Activated T-cell treated with anti-CD3 and anti-CD28 coated beads, Interleukin-2, amount 50 U/mL, for 72 hours (primary cell): ENCODE data around the gene GPR83. TPM values are rescaled to one million over a fixed set of nuclear protein-coding genes. Genes with fewer than 3 reads are reported as not detected.
"Not testable (repeated sequence)": the region's sequence is repeated elsewhere in the genome, so short reads cannot be mapped to it uniquely, and the experiment has no call there.

ENCODE experiments used
- ATAC-seq, 2 donors: fragments of 150-1000 bp; cut with Tn5 transposase; replicated peaks in 1 of 2; 2 replicates each; pipeline ENCODE4 v1.10.0; 2021; ENCODE audit warnings: moderate library complexity in 2 of 2, mild to moderate bottlenecking in 1 of 2
- DNase-seq, 2 donors: peaks; one replicate each; pipeline ENCODE4 v3.0.0; 2021 to 2022; ENCODE audit warnings: mixed read lengths in 1 of 2
- H3K27ac Mint-ChIP-seq: one replicate; pipeline ENCODE4 v1.8.0; 2022; ENCODE audit warnings: mild to moderate bottlenecking, moderate library complexity, mixed read lengths
- H3K27me3 Mint-ChIP-seq: one replicate; pipeline ENCODE4 v1.8.0; 2022; ENCODE audit warnings: low read depth, mixed read lengths
- H3K36me3 Mint-ChIP-seq, 2 donors: one replicate each; pipeline ENCODE4 v1.8.0; 2022; ENCODE audit warnings: mixed read lengths in 2 of 2, mild to moderate bottlenecking in 1 of 2; ENCODE audit not compliant: insufficient read depth in 2 of 2
- H3K4me1 Mint-ChIP-seq: one replicate; pipeline ENCODE4 v1.8.0; 2022; ENCODE audit warnings: low read depth, mixed read lengths
- H3K4me3 Mint-ChIP-seq, 2 donors: one replicate each; pipeline ENCODE4 v1.8.0; 2022; ENCODE audit warnings: mild to moderate bottlenecking in 2 of 2, mixed read lengths in 2 of 2, moderate library complexity in 2 of 2
- H3K9me3 Mint-ChIP-seq, 2 donors: one replicate each; pipeline ENCODE4 v1.8.0; 2022; ENCODE audit warnings: mixed read lengths in 2 of 2
- total RNA-seq, 2 donors: library from RNA; stranded (reverse); gene quantifications; one replicate each; pipeline ENCODE4 v1.2.3, GENCODE V29; 2022

The GPR83 gene
- total RNA-seq, 2 donors from 2014 or later, result 0.12 to 0.19 TPM

DNA sequence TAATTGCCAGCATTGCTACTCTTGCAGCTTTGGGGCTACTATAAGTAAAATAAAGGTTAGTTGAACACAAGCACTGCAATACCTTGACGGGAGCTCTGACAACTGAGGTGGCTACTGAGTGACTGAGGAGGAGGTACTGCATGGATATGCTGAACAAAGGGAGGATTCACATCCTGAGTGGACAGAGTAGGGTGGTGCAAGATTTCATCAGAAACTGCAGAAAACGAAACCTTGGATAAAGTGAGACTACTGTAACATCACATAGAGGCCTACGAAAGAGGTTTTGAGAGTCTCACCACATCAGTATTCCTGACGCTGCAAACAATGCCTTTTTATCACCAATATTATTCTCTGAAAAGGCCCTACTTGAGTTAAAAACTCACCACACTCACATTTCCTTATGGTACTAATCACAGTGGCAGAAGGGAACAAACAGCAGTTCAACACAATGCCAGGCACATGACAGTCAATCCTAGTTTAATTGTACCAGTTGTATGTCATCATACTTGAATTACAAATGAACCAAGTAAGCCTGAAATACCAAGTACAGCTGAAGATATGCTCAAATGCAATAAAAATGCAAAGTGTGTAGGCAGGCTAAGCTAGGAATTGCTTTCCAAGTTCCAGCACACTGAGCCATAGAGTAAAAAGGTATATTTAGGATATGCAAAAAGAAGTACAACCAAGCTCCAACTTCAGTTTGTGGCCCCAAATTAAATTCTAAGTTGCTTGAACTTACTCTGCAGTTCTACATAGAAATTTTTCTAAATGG, 4.0 kb upstream of the GPR83 start:
- Mint-ChIP-seq H3K9me3 (peaks cover 19 to 22% of the 10 kb centered on the region in 2 donors), H3K27ac (no peak overlapping the region), H3K36me3 (peaks cover 17 to 21% of the 10 kb centered on the region in 2 donors), H3K4me3 (no peak overlapping the region), H3K27me3 (peaks cover 20% of the 10 kb centered on the region), H3K4me1 (peaks cover 8% of the 10 kb centered on the region)
- DNase-seq (no peak), ATAC-seq (no peak)

DNA sequence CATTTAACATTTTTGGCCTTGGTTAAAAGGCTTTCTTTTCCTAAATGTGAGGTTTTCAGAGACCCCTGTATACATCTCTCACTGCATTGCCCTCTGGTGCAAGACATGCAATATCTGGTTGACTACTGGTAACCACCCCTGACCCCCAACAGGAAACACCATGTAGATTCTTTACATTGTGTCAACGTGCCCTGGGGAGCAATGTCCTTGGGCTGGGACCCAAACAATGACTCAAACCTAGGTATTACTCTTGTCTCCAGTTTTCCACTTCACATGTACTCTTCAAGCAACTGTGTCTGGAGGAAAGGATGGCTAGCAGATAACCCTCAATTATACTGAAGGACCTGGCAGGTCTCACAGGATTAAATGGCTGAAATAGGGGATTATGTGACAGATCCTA, 1.1 kb upstream of the GPR83 start:
- H3K27me3 Mint-ChIP-seq, result peaks cover 48% of the 10 kb centered on the region

DNA sequence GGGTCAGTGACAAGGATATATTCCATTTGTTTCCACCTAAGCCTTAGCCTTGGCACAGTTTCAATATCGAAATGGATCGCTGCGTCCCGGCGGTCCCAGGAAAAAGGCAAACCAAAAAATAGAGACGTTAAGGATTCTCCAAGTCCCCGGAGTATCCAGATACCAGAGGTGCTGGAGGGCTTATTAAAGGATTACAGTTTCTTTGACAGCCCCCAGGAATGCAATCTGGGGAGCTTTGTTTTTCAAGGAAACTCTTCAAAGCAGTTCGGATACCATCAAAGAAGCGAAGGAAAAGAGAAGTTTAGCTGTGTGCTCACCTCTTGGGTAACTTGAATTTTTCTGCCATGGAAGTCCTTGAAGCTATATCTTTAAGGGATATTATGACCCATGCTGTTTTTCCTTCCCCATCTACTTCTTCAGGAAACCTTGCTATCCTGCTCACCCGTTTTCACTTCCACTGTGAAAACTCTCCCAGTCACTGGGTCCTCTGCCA, 600 bp upstream of the GPR83 start:
- H3K9me3 Mint-ChIP-seq, result peaks cover 6 to 7% of the 10 kb centered on the region in 2 donors
- H3K27ac Mint-ChIP-seq, result peak overlapping the region; percentile 47
- ATAC-seq, result no peak
- peaks cover 6% of the 10 kb centered on the region in 2 donors for H3K36me3 Mint-ChIP-seq
- peaks cover 8% of the 10 kb centered on the region for H3K4me1 Mint-ChIP-seq
- no peak overlapping the region for H3K4me3 Mint-ChIP-seq
- H3K27me3 Mint-ChIP-seq, result peaks cover 48% of the 10 kb centered on the region
- DNase-seq, result no peak

More for the DNA sequence above, 1.1 kb upstream of the GPR83 start:
- H3K36me3 Mint-ChIP-seq, result peaks cover 6% of the 10 kb centered on the region in 2 donors
- peak overlapping the region; percentile 47 for H3K27ac Mint-ChIP-seq
- H3K9me3 Mint-ChIP-seq, result peaks cover 8% of the 10 kb centered on the region in 2 donors
- no peak for ATAC-seq
- peaks cover 8% of the 10 kb centered on the region for H3K4me1 Mint-ChIP-seq
- no peak overlapping the region for H3K4me3 Mint-ChIP-seq
- no peak for DNase-seq

DNA sequence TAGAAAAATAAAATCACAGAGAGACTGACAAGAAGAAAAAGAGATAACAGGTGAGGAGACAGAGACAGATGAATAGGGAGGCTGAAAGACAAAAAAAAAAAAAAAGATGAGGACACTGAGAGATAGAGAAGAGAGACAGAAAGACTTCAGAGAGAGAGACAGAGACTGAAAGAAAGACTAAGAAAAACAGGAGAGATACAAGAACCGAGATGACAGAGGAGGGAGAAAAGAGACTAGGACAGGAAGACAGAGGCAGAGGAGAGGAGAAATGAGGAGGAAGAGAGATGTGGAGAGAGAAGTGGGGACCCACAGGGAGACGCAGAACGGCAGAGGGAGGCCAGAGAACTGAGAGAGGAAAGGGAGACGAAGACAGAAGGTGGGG, 771 bp downstream of the GPR83 start:
- ATAC-seq (no peak), DNase-seq (no peak)
- Mint-ChIP-seq H3K4me1 (peaks cover 8% of the 10 kb centered on the region), H3K27ac (no peak overlapping the region), H3K9me3 (no peaks in the 10 kb centered on the region), H3K36me3 (peaks cover 3 to 6% of the 10 kb centered on the region in 2 donors), H3K27me3 (peaks cover 49% of the 10 kb centered on the region), H3K4me3 (peak overlapping the region; percentile 33 to 67)

DNA sequence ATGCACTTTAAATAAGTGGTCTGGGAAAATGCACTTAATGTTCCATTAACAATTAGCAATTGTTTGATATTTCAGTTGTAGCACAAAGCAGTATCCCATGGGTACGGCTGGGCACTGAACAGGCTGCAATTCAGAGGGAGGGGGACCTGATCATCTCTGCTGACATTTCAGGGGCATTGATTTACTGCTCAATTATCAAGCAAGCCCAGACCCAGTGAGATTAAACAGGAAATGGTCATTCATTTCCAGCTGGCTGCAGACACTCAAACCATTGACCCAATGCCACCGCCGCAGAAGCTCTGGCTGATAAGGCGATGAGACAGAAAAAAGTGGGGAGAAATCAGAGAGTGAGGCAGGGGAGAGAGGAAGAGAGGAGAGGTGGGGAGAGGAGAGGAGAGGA, 1.2 kb downstream of the GPR83 start:
- H3K27ac Mint-ChIP-seq, result no peak overlapping the region
- no peak for DNase-seq
- peaks cover 3 to 6% of the 10 kb centered on the region in 2 donors for H3K36me3 Mint-ChIP-seq
- peaks cover 53% of the 10 kb centered on the region for H3K27me3 Mint-ChIP-seq
- H3K9me3 Mint-ChIP-seq, result no peaks in the 10 kb centered on the region
- peaks cover 8% of the 10 kb centered on the region for H3K4me1 Mint-ChIP-seq
- no peak for ATAC-seq
- H3K4me3 Mint-ChIP-seq, result no peak overlapping the region

DNA sequence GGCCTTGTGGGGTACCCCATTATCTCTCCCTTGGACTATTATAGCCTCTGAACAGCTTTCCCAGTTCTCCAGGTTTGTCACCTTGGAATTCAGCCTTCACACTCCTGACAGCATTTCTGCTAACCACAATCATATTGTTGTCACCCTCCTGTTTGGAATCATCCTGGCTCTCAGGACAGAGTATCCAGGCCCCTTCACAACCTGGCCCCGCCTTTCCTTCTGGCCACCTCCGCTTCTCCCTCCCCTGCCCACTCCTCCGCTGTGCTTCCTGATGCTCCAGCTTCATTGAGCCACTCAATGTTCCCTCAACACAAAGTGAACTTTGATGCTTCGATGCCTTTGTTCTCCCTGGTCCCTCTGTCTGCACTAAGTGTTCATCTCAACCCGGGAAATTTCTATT, 3.1 kb downstream of the GPR83 start:
- ATAC-seq (no peak), DNase-seq (no peak)
- Mint-ChIP-seq H3K4me1 (peaks cover 8% of the 10 kb centered on the region), H3K9me3 (no peaks in the 10 kb centered on the region), H3K27me3 (peaks cover 54% of the 10 kb centered on the region), H3K4me3 (no peak overlapping the region), H3K36me3 (peaks cover 3 to 6% of the 10 kb centered on the region in 2 donors), H3K27ac (no peak overlapping the region)

DNA sequence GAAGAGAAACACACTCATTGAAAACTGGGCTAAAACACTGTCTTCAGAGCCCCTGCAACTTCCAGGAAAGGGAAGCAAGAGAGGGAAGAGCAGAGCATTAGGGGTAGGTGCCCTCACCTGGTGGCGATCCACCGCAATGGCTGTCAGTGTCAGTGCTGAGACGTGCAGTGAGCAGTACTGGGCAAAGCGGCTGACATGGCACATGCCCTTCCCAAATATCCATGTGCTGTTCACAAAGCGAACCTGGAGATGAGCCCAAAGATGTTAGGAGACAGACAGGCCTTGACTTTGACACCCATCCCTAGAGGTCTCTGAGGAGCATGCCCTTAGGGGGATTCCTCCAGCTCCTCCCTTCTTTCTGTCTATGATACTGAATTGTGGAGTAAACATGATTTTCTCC, 4.9 kb downstream of the GPR83 start:
- Mint-ChIP-seq H3K27me3 (peaks cover 43% of the 10 kb centered on the region), H3K36me3 (peaks cover 3 to 6% of the 10 kb centered on the region in 2 donors), H3K9me3 (peaks cover 0 to 2% of the 10 kb centered on the region in 2 donors), H3K4me1 (peaks cover 8% of the 10 kb centered on the region), H3K27ac (no peak overlapping the region), H3K4me3 (no peak overlapping the region)
- ATAC-seq (no peak), DNase-seq (no peak)

DNA sequence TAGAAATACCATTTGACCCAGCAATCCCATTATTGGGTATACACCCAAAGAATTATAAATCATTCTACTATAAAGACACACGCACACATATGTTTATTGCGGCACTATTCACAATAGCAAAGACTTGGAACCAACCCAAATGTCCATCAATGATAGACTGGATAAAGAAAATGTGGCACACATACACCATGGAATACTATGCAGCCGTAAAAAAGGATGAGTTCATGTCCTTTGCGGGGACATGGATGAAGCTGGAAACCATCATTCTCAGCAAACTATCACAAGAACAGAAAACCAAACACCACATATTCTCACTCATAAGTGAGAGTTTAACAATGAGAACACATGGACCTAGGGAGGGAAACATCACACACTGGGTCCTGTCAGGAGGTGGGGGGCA, 9.3 kb downstream of the GPR83 start:
- H3K9me3 Mint-ChIP-seq, H3K27me3 Mint-ChIP-seq, H3K4me3 Mint-ChIP-seq, H3K27ac Mint-ChIP-seq, ATAC-seq, H3K36me3 Mint-ChIP-seq, DNase-seq, H3K4me1 Mint-ChIP-seq: not testable (repeated sequence)

DNA sequence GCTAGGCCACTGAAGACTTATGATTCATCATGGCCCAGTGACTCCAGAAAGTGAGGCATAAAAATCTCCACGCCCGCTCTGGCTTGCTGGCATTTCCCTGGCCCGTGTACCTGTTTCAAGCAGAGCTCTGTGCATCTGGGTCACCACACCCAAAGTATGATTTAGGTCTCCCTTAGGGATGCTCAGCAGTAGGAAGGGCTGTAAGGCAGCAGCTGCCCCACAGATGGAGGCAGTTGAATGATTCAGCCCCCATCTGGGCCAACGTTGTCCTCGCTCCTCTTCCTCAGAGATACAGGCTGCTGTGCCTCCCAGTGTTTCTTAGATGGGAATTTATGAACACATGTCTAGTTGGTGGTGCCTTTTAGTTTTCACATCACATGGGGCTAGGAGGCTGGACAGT, 21.6 kb downstream of the GPR83 start:
- Mint-ChIP-seq H3K9me3 (no peaks in the 10 kb centered on the region), H3K27me3 (no peaks in the 10 kb centered on the region), H3K4me1 (no peaks in the 10 kb centered on the region), H3K36me3 (no peaks in the 10 kb centered on the region), H3K27ac (no peak overlapping the region), H3K4me3 (no peak overlapping the region)
- ATAC-seq (no peak), DNase-seq (no peak)

DNA sequence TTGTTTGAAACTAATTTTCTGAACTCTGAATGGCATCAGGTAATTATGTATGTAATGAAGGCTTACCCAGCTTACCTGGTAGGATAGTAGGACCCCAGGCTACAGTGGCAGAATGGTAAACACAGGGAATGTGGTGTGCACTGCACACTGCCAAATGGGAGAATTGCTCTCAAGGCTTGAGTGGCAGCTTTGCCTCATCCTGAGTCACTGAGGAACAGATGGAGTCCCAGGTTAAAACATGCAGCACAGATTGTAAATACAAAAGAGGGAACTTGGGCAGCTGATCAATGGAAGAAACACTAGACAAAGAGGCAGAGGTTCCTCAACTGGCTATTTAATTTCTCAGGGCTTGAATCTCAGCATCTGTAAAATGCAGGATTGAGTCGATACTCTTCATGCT, 24.4 kb downstream of the GPR83 start:
- no peak for ATAC-seq
- H3K27ac Mint-ChIP-seq, result no peak overlapping the region
- peaks cover 2% of the 10 kb centered on the region in 2 donors for H3K9me3 Mint-ChIP-seq
- H3K4me3 Mint-ChIP-seq, result no peak overlapping the region
- no peak for DNase-seq
- H3K36me3 Mint-ChIP-seq, result peaks cover 0 to 2% of the 10 kb centered on the region in 2 donors
- H3K4me1 Mint-ChIP-seq, result no peaks in the 10 kb centered on the region
- H3K27me3 Mint-ChIP-seq, result no peaks in the 10 kb centered on the region

DNA sequence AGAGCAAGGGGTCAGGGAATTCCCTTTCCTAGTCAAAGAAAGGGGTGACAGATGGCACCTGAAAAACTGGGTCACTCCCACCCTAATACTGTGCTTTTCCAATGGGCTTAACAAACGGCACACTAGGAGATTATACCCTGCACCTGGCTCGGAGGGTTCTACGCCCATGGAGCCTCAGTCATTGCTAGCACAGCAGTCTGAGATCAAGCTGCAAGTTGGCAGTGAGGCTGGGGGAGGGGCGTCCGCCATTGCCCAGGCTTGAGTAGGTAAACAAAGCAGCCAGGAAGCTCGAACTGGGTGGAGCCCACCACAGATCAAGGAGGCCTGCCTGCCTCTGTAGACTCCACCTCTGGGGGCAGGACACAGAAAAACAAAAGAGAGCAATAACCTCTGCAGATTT, 30.6 kb downstream of the GPR83 start:
- H3K9me3 Mint-ChIP-seq, H3K36me3 Mint-ChIP-seq, H3K4me3 Mint-ChIP-seq, H3K27me3 Mint-ChIP-seq, H3K27ac Mint-ChIP-seq, DNase-seq, H3K4me1 Mint-ChIP-seq, ATAC-seq: not testable (repeated sequence)

DNA sequence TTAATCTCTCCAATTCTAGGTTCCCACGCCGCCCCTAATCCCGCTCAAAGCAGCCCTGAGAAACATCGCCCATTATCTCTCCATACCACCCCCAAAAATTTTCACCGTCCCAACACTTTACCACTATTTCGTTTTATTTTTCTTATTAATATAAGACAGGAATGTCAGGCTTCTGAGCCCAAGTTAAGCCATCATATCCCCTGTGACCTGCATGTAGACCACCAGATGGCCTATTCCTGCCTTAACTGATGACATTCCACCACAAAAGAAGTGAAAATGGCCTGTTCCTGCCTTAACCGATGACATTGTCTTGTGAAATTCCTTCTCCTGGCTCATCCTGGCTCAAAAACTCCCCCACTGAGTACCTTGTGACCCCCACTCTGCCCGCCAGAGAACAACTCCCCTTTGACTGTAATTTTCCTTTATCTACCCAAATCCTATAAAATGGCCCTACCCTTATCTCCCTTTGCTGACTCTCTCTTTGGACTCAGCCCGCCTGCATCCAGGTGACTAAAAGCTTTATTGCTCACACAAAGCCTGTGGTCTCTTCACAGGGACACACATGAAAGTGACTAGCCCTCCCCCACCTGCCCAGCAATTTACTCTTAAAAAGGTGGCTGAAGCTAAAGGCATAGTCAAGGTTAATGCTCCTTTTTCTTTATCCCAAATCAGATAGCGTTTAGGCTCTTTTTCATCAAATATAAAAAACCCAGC, 50.2 kb downstream of the GPR83 start:
- ATAC-seq, H3K4me1 Mint-ChIP-seq, H3K27ac Mint-ChIP-seq, H3K36me3 Mint-ChIP-seq, H3K9me3 Mint-ChIP-seq, H3K27me3 Mint-ChIP-seq, DNase-seq, H3K4me3 Mint-ChIP-seq: not testable (repeated sequence)

DNA sequence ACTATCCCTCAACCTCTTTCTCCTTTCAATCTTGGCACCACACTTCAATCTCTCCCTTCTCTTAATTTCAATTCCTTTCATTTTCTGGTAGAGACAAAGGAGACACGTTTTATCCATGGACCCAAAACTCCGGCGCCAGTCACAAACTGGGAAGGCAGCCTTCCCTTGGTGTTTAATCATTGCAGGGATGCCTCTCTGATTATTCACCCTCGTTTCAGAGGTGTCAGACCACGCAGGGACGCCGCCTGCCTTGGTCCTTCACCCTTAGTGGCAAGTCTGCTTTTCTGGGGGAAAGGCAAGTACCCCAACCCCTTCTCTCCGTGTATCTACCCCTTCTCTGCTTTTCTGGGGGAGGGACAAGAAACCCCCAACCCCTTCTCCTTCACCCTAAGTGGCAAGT, 54.9 kb downstream of the GPR83 start:
- not testable (repeated sequence) for H3K27ac Mint-ChIP-seq, H3K9me3 Mint-ChIP-seq, ATAC-seq, H3K27me3 Mint-ChIP-seq, H3K4me1 Mint-ChIP-seq, H3K4me3 Mint-ChIP-seq, H3K36me3 Mint-ChIP-seq, DNase-seq
